Measurements from ENCODE around the gene ARMCX1.
"Not testable (repeated sequence)": the region's sequence is repeated elsewhere in the genome, so short reads cannot be mapped to it uniquely, and the experiment has no call there.

Gene ARMCX1

GRCh38 chrX:101550362-101550750 is at the start of gene ARMCX1:
TSS of gene ARMCX1 (plus strand) at chrX:101550547. CDS start at chrX:101552931, 2,384 bp downstream.
- DNase-seq = peak; percentile 79 to 86 (median 83)

- not testable (repeated sequence) for DNase-seq
Measured at GRCh38 chrX:101502929-101503328, 47.4 kb upstream of the ARMCX1 start.

DNA sequence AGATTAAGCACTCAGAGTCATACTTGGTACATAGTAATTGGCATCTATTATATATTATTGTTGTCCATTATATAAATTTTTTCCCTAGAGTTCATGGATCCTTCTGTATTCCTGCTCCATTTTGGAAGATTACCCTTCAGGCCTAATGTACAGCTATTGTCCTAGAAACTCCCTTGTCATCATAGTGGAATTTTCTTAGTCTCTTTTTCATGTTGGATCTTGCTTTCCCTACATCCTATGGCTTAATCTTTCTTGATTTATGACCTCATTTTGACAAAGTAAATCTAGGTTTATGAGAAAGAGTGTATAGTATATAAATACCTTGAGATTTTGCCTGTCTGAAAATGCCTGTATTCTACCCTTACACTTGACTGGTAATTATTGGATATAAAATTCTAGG is 43.0 kb upstream of the ARMCX1 start:
- no peak for DNase-seq

GRCh38 chrX:101507986-101508385 is 42.4 kb upstream of the ARMCX1 start:
- DNase-seq = no peak

- no peak for DNase-seq
Measured at GRCh38 chrX:101530944-101531343, 19.4 kb upstream of the ARMCX1 start.

- DNase-seq = no peak
Measured at GRCh38 chrX:101539116-101539515, 11.2 kb upstream of the ARMCX1 start.

DNA sequence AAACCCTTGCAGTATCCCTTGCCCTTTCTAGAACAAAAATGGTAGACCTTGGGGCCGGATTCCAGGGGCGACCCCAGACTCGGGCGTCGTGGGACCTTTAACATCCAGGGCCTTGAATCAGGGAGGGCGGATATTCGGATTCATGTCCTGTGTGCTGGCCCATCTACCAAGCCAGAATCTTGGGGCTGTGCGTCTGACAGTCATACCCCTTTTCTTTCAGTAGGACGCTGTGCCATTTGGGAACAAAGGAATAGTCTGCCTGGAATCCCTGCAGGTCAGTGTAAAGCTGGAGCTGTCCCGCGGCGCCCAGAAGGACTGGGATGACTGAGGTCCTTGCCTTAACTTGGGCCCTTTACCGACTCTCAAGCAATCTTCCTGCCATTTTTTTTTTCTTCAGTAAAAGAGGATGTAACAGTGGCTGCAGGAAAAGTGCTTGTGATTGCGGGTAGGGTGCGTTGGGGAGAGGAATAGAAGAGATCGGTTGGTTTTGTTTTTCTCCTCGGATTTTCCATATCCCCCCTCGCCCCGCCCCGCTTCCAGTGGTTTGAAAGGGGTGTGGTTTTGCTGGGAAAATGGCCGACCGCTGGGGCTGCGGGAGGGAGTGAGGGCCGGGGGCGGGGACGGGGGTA is 518 bp downstream of the ARMCX1 start:
- DNase-seq = peak; percentile 66 to 81 (median 68)

DNA sequence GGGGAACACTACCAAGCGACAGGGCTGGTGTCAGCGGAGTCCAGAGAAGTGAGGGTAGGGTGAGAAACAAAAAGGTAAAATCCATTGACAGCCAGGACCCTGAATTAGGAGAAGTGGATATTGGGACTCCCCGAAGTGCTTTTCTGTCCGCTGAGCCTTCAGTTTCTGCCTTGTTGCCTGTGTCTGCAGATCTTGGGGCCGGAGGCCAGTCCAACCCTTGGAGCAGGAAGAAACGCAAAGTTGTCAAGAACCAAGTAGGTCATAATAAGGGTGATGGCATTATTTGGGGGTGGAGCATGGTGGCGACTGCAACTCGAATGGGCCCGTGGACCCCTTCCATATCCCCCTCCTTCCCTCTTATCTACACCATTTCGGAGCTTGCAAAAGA is 1.0 kb downstream of the ARMCX1 start:
- DNase-seq = no peak

DNA sequence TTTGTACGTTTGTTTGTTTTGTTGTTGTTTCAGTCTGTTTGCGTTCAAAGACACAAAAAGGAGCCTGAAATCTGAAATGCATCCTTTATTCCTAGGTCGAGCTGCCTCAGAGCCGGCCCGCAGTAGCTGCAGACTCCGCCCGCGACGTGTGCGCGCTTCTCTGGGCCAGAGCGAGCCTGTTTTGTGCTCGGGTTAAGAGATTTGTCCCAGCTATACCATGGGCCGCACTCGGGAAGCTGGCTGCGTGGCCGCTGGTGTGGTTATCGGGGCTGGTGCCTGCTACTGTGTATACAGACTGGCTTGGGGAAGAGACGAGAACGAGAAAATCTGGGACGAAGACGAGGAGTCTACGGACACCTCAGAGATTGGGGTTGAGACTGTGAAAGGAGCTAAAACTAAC is 2.4 kb downstream of the ARMCX1 start:
- no peak for DNase-seq

DNA sequence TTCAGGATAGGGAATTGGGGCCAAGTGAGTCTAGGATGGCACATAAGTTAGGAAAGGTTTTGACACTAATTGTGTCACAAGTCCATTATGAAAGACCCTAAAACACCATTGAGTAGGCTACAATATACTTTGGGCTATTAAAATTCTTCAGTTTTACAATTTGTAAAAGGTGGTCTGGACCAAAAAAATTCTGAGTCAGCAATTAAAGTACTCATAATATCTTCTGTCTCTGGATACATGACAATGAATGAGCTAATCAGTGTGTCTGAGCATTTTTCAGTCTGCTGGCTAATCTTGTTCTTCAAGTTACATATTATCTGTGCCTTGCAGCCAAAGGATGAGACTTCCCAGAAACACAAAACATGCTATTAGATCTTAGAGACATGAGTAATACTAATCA is 14.3 kb downstream of the ARMCX1 start:
- no peak for DNase-seq

- DNase-seq = peak; percentile 59 to 70 (median 68)
Measured at GRCh38 chrX:101595739-101596419, 45.5 kb downstream of the ARMCX1 start.

GRCh38 chrX:101599592-101599991 is 49.2 kb downstream of the ARMCX1 start:
- not testable (repeated sequence) for DNase-seq

GRCh38 chrX:101602077-101602476 is 51.7 kb downstream of the ARMCX1 start:
- no peak for DNase-seq

All from suppressor macrophage treated with lipopolysaccharide for 1 hour (primary cell).